Fibroblast of lung (primary cell): Measurements from ENCODE around the gene ABCB4.

Experiments
- CTCF ChIP-seq, 2 donors: IDR thresholded peaks in 1 of 2; conservative IDR thresholded peaks in 1 of 2; 1 replicate in 1 of 2; 2 replicates in 1 of 2; pipeline ENCODE4 v1.5.1; 2011 to 2012; ENCODE audit warnings: low read length in 2 of 2, control low read depth in 1 of 2, inconsistent platforms in 1 of 2, low read depth in 1 of 2, mild to moderate bottlenecking in 1 of 2
- EZH2 ChIP-seq: IDR thresholded peaks from 2 replicates; pipeline ENCODE4 v1.5.1; 2012; ENCODE audit warnings: low read length, control low read depth, mild to moderate bottlenecking; ENCODE audit errors: missing control alignments

- no peak for TF ChIP-seq CTCF (conservative IDR thresholded peaks at IDR 0.05 in 1 of 2, IDR thresholded peaks at IDR 0.05 in 1 of 2; ENCODE audit: low read depth in 1 of 2, low read length in 2 of 2)
- no peak for TF ChIP-seq EZH2
Measured at GRCh38 chr7:87499494-87499893, 24.0 kb upstream of the ABCB4 start.
